Measurements from ENCODE around the gene KCNA4. TPM values are rescaled to one million over a fixed set of nuclear protein-coding genes. Genes with fewer than 3 reads are reported as not detected.

Gene KCNA4
- polyA plus RNA-seq, 1 experiment, result not detected

- ChIA-PET CTCF (no interaction called here), POLR2A (no interaction called here)
- DNase-seq (ENCODE audit: low read depth), result no peak
- Histone ChIP-seq H3K27me3 (ENCODE audit: control insufficient read depth, insufficient read depth, low read length) (no peaks in the 10 kb centered on the region), H3K4me3 (ENCODE audit: low read depth, low read length) (no peak overlapping the region), H3K36me3 (ENCODE audit: control insufficient read depth, insufficient read depth, low read length) (no peaks in the 10 kb centered on the region)
- TF ChIP-seq, protein P1, sequence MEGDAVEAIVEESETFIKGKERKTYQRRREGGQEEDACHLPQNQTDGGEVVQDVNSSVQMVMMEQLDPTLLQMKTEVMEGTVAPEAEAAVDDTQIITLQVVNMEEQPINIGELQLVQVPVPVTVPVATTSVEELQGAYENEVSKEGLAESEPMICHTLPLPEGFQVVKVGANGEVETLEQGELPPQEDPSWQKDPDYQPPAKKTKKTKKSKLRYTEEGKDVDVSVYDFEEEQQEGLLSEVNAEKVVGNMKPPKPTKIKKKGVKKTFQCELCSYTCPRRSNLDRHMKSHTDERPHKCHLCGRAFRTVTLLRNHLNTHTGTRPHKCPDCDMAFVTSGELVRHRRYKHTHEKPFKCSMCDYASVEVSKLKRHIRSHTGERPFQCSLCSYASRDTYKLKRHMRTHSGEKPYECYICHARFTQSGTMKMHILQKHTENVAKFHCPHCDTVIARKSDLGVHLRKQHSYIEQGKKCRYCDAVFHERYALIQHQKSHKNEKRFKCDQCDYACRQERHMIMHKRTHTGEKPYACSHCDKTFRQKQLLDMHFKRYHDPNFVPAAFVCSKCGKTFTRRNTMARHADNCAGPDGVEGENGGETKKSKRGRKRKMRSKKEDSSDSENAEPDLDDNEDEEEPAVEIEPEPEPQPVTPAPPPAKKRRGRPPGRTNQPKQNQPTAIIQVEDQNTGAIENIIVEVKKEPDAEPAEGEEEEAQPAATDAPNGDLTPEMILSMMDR (IDR thresholded peaks at IDR 0.05; ENCODE audit: insufficient read depth, low read depth, low read length), result no peak
Measured at GRCh38 chr11:29963796-29964195, 53.0 kb downstream of the KCNA4 start.

- ChIA-PET CTCF (no interaction called here), POLR2A (no interaction called here)
- Histone ChIP-seq H3K27me3 (ENCODE audit: control insufficient read depth, insufficient read depth, low read length) (no peaks in the 10 kb centered on the region), H3K36me3 (ENCODE audit: control insufficient read depth, insufficient read depth, low read length) (no peaks in the 10 kb centered on the region), H3K4me3 (ENCODE audit: low read depth, low read length) (no peak overlapping the region)
- no peak for DNase-seq (ENCODE audit: low read depth)
- TF ChIP-seq, protein P1 (IDR thresholded peaks at IDR 0.05; ENCODE audit: insufficient read depth, low read depth, low read length), result no peak
Measured at GRCh38 chr11:29963036-29963435, 53.8 kb downstream of the KCNA4 start.

DNA sequence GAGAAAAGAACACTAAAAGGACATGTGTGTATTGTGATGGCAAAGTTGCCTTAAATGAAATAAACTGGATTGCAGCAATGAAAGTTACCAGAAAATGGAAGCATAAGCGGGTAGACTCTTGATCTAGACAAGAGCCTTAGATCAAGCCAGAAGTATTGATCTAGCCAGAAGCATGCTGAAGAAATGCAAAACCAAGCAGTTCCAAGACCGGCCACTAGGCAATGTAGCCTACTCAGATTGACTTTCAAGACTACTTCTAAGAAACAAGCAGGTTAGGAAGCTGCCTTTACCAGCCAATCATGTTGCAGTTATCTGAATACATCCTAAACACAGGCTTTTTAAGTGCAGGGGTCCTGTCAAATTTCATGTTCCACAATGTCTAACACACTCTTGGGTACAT, 54.6 kb downstream of the KCNA4 start:
- POLR2A ChIA-PET, result no interaction called here
- no peak for DNase-seq (ENCODE audit: low read depth)
- H3K36me3 ChIP-seq (ENCODE audit: control insufficient read depth, insufficient read depth, low read length), result no peaks in the 10 kb centered on the region
- CTCF ChIA-PET, result no interaction called here
- H3K4me3 ChIP-seq (ENCODE audit: low read depth, low read length), result no peak overlapping the region
- no peaks in the 10 kb centered on the region for H3K27me3 ChIP-seq (ENCODE audit: control insufficient read depth, insufficient read depth, low read length)
- TF ChIP-seq, protein P1 (IDR thresholded peaks at IDR 0.05; ENCODE audit: insufficient read depth, low read depth, low read length), result no peak

Other genes starting within 250 kb of the KCNA4 start
- not detected in 2 replicates for gene FSHB, start 214.0 kb upstream of the KCNA4 start, polyA plus RNA-seq (2011; rRNA removed)